Motor neuron (in vitro differentiated cells): ENCODE data around the gene CADM3. TPM values are rescaled to one million over a fixed set of nuclear protein-coding genes. Genes with fewer than 3 reads are reported as not detected.
A peak's percentile ranks its signal among the peaks of the same experiment; 100 is the strongest.

Source experiments
- ATAC-seq, 8 experiments: fragments of 200-7000 bp; cut with Tn5 transposase; replicated peaks in 6 of 8; 2 replicates each; pipeline ENCODE4 v1.8.0; 2021; ENCODE audit warnings: mild to moderate bottlenecking in 8 of 8, moderate library complexity in 8 of 8
- H3K27ac ChIP-seq, 2 donors: fragments of 250-450 bp; sonication (Bioruptor Pico); 2 replicates each; pipeline ENCODE4 v1.9.0; 2021; ENCODE audit warnings: antibody characterized with exemption in 2 of 2, mild to moderate bottlenecking in 2 of 2, moderate library complexity in 1 of 2
- H3K4me1 ChIP-seq, 2 donors: fragments of 250-450 bp; sonication (Bioruptor Pico); replicated peaks in 1 of 2; 2 replicates each; pipeline ENCODE4 v1.6.1; 2021; ENCODE audit warnings: antibody characterized with exemption in 2 of 2, mild to moderate bottlenecking in 2 of 2, moderate library complexity in 1 of 2
- H3K4me3 ChIP-seq, 5 donors: fragments of 250-450 bp; sonication (Bioruptor Pico); 2 replicates each; pipeline ENCODE4 v1.9.0; 2021; ENCODE audit warnings: antibody characterized with exemption in 5 of 5, mild to moderate bottlenecking in 5 of 5, moderate library complexity in 4 of 5
- WGBS, 10 experiments: fragments of 450-650 bp; shearing (Covaris generic); methylation state at CpG; one replicate each; pipeline ENCODE4 v1.0.0; 2022; 5-methylcytosine and 5-hydroxymethylcytosine counted together
- in situ Hi-C, 9 experiments: fragments of 400-800 bp; cut with MboI; loops; one replicate each; pipeline ENCODE4 v1.15.0; 2021; ENCODE audit warnings: low sequenced_read_pairs in 9 of 9, low pct_unique_long_range_greater_than_20kb in 2 of 9; ENCODE audit not compliant: unreplicated experiment in 9 of 9
- total RNA-seq, 8 experiments: library from RNA; unstranded; fragments of 300-600 nt; gene quantifications; 2 replicates each; pipeline versions ENCODE4 v1.2.3 to v1.2.4, GENCODE V29; 2022

Gene CADM3, protein sequence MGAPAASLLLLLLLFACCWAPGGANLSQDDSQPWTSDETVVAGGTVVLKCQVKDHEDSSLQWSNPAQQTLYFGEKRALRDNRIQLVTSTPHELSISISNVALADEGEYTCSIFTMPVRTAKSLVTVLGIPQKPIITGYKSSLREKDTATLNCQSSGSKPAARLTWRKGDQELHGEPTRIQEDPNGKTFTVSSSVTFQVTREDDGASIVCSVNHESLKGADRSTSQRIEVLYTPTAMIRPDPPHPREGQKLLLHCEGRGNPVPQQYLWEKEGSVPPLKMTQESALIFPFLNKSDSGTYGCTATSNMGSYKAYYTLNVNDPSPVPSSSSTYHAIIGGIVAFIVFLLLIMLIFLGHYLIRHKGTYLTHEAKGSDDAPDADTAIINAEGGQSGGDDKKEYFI
- 100 to 1,000 TPM in 5 of 8 experiments, 1 to 10 TPM in 1, under 1 TPM in 2; 0.14 to 221 (median 110) TPM for total RNA-seq

DNA sequence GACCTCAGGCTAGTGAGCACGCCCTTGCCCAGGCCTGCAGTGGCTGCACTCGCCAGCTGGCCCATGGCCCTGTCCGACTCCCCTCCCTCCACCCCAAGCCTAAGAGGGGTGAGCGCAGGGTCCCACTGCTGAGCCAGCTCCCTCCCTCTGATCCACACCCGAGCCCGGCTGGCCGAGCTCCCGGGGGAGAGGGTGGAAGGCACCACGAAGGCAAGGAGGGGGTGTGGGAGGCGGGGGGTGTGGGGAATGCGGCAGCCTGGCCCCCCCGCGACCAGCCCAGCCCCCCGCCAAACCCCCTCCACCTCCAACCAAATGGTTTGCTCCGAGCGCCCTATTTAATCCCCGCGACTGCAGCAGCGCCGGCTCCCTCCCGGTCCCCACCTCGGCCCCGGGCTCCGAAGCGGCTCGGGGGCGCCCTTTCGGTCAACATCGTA, at the start of gene CADM3:
TSS of gene CADM3 (plus strand) at position 362 of the 434 bp plus-strand sequence. CDS start 151 bp downstream, outside the sequence.
- 11% methylated on average over 6 of the region's 29 CpGs; no CpG with 5 or more reads in 9 of the 10 experiments for WGBS, 10 experiments
- peak in 7 of 8 experiments; percentile 17 to 77 (median 73) for ATAC-seq
- in situ Hi-C loops: no loop called here

DNA sequence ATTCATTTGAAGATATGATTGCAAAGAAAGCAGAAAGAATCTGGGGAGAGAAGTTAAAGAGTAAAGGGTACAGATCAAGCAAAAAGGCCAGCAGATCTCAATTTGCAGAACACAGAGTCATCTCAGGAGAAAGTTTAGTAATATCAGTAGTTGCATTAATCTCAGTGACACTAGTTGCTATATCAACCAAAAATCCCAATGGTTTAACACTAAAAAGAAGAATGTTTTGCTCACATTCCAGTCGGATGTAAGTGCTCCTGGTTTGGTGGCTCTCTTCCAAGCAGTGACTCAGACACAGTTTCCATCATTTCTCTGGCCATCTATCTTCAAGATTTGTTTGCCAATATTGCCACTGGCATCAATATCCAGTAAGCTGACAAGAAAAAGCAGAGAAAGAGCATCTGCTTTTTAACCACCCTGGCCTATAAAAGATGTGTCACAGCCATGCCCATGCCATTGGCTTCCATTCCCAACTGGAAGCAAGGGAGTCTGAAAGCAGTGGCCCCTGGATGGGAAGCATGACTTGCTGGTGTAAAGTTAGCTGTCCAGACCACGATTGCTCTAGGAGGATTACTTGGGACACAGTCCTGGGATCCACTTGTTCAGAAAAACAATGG, 49.3 kb upstream of the CADM3 start:
- peaks cover 0 to 6% of the 10 kb centered on the region in 2 donors for H3K4me1 ChIP-seq
- no peak overlapping the region for H3K4me3 ChIP-seq
- no peak overlapping the region for H3K27ac ChIP-seq
- in situ Hi-C loops: no loop called here
- peak in 1 of 8 experiments; percentile 28 for ATAC-seq
- 0 to 100% (median 60%) methylated on average over 1 to 2 of the region's 2 CpGs; no CpG with 5 or more reads in 1 of the 10 experiments for WGBS, 10 experiments

More for the DNA sequence above, at the start of gene CADM3:
- Histone ChIP-seq H3K4me3 (peak within 1 kb of the TSS; percentile 58 to 97 (median 93)), H3K27ac (peak within 1 kb of the TSS; percentile 76 to 91), H3K4me1 (peaks cover 13 to 16% of the 10 kb centered on the region in 2 donors)

DNA sequence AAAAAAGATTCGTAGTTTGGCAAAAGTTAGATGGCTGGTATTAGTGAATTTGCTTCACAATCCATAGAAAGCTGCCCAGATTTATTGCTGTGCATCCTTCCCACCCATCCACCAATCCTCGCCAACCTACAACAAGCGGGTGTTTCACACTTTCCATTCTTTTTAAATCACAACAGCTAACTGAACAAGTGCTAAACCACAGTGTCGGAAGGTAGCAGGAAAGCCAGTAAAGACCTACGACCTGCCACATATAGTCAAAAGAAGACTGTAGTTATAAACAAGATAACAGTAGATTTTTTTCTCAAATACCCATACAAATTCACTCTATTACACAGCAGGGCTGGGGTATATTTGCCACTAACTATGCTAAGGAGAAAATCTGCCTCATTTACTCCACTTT, 47.8 kb upstream of the CADM3 start:
- H3K4me3 ChIP-seq: no peak overlapping the region
- no peak for ATAC-seq
- H3K4me1 ChIP-seq: peaks cover 0 to 6% of the 10 kb centered on the region in 2 donors
- WGBS, 10 experiments: 42 to 100% (median 75%) methylated on average over 1 to 5 of the region's 5 CpGs
- in situ Hi-C loops: no loop called here
- no peak overlapping the region for H3K27ac ChIP-seq

DNA sequence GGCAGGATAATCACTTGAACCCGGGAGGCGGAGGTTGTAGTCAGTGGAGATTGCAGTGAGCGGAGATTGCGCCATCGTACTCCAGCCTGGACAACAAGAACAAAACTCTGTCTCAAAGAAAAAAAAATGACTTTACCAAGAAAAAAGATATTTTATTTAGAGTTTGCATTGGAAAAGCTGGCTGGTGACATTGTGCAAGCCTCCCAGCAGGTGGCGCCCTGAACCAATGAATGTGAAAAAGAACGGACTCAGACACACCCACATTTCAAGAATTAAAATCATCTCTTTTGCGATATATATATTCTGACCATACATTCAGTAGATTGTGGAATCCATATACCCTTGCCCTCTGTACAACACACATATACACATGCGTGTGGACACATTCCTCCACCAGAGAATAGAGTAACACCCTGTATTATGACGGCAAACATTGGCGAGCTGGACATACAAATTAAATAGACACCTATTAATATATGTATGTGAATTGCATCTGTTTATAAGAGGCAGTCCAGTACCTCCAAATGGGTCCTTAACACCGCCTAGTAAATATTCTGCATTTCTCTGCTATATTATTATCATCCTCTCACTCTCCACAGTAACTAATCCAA, 39.0 kb upstream of the CADM3 start:
- ATAC-seq: peak in 6 of 8 experiments; percentile 26 to 56 (median 52)
- WGBS, 10 experiments: 0 to 86% (median 57%) methylated on average over 3 to 12 of the region's 12 CpGs
- in situ Hi-C loops: loop anchor here in 1 of 9 experiments (25.0 kb wide), 2 partner anchors 655 to 880 kb away; partner anchors contain the start of gene DUSP23
- Histone ChIP-seq H3K27ac (no peak overlapping the region), H3K4me1 (no peaks in the 10 kb centered on the region), H3K4me3 (no peak overlapping the region)

DNA sequence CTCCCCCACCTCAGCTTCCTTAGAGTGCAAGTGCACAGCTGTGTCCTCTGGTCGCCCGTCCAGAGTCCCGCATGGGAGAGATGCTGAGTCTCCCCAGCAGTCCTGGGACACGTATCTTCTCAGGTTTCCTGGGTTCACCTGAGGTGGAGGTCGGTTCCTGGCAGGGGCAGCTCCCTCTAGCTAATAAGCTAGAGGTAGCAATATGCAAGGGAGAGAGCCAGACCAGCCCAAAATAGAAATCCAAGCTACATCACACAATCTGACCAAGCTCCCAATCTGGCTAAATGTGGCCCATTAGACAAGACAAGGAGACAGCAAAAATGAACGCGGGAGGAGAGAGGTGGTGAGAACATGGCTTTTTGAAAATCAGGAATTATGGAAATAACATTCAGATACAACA, 30.9 kb upstream of the CADM3 start:
- no peak overlapping the region for H3K27ac ChIP-seq
- in situ Hi-C loops: loop anchor here in 1 of 9 experiments (25.0 kb wide), 2 partner anchors 647 to 872 kb away; partner anchors contain the start of gene DUSP23
- no peak overlapping the region for H3K4me3 ChIP-seq
- H3K4me1 ChIP-seq: peaks cover 9 to 20% of the 10 kb centered on the region in 2 donors
- 73 to 90% (median 88%) methylated on average over 2 to 7 of the region's 7 CpGs; no CpG with 5 or more reads in 4 of the 10 experiments for WGBS, 10 experiments
- no peak for ATAC-seq

DNA sequence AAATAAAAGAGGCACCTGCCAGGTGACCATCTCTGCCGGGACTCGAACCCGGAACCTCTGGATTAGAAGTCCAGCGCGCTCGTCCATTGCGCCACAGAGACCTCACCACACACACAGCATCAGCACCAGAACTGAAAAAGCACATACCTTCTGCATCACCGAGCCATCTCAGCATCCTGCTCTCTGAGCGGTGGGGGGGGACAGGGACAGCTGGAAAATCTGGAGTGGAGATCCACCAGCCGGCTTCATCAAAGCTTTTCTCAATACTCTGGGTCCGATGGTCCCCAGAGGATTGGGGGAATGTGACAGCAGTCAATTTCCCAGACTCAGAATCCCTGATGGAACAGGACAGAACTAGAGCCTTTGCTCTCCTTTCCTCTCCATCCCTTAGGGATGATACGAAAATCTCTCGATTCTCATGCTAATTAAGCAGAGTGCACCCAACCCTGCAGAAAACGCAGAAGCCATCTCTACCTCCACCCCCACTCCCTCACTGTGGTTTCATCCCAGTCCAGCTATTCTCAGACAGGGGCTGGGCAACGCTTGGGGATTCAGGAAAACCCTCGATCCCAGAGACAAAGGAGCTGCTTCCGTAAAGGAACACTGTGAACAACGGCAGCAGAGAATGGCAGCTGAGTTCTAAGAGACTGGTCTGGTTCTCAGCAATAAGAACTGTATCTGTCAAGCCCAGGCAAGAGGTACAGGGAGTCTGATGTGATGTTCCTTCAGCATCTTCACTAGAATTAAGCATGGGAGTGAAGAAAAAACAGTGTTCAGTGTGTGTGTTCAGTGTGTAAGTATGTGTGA, 29.6 kb upstream of the CADM3 start:
- peaks cover 9 to 20% of the 10 kb centered on the region in 2 donors for H3K4me1 ChIP-seq
- peak overlapping the region; percentile 34 to 48 (median 43) for H3K4me3 ChIP-seq
- peak in 6 of 8 experiments; percentile 18 to 93 (median 90) for ATAC-seq
- H3K27ac ChIP-seq: peak overlapping the region; percentile 70 to 84
- 0 to 84% (median 15%) methylated on average over 1 to 11 of the region's 18 CpGs; no CpG with 5 or more reads in 2 of the 10 experiments for WGBS, 10 experiments
- in situ Hi-C loops: loop anchor here in 1 of 9 experiments (25.0 kb wide), 2 partner anchors 646 to 871 kb away; partner anchors contain the start of gene DUSP23

DNA sequence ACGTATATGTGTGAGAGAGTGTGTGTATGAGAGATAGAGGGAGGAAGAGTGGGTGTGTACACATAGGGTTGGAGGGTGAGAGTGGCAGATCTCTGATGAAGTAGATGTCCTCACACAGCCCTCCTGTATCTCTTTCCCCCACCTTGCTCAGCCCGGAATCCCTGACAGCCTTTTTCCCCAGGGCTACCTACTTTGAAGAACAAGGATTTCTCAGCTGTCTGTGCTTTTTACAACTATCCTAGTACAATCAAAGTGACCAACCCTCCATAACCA, 29.1 kb upstream of the CADM3 start:
- peak overlapping the region; percentile 34 to 48 (median 43) for H3K4me3 ChIP-seq
- in situ Hi-C loops: loop anchor here in 1 of 9 experiments (25.0 kb wide), 2 partner anchors 645 to 870 kb away; partner anchors contain the start of gene DUSP23

DNA sequence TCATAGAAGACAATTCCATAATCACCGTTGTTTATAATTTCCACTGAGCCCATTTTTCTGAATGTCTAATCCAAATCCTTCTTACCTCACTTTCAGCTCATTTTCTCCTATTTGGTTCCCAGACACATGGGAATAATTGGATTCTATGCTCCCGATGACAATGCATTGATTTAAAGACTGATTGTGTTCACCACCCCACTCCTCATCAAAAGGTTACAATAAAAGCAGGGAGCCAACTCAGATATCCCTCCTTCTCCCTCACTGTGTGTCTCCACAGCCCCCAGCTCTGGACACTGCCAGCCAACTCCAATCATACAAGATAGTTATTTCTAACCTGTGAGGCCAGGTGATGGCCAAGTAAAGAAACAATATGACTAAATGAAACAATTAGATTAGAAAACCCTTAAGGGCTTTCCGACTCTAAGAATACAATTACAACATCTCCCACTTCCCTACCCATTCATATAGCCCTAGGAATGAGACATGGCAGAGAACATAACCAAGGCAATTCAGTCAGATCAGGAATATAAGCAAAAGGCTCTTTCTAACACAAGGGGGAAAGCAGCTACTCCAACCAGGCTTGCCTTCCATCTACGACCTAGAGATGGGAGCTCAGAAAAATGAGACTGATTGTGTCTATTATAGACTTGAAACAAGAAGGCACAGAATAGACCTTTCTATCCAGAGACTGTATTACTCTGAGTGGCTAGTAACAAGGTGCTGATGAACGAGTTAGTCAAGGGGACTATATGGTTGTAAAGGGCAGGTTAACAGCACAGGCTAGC, 28.5 kb upstream of the CADM3 start:
- ATAC-seq: no peak
- Histone ChIP-seq H3K4me1 (peaks cover 9 to 20% of the 10 kb centered on the region in 2 donors), H3K27ac (peak overlapping the region; percentile 70 to 84), H3K4me3 (peak overlapping the region; percentile 34 to 48 (median 43))
- WGBS, 10 experiments: 10 to 71% (median 49%) methylated on average over 1 to 5 of the region's 5 CpGs; no CpG with 5 or more reads in 2 of the 10 experiments
- in situ Hi-C loops: loop anchor here in 1 of 9 experiments (25.0 kb wide), 2 partner anchors 644 to 869 kb away; partner anchors contain the start of gene DUSP23

More for the DNA sequence above, 29.1 kb upstream of the CADM3 start:
- Histone ChIP-seq H3K4me1 (peaks cover 9 to 20% of the 10 kb centered on the region in 2 donors), H3K27ac (peak overlapping the region; percentile 70 to 84)
- 0 to 92% (median 43%) methylated on average over 1 to 2 of the region's 2 CpGs; no CpG with 5 or more reads in 3 of the 10 experiments for WGBS, 10 experiments
- peak in 5 of 8 experiments; percentile 51 to 60 (median 58) for ATAC-seq

DNA sequence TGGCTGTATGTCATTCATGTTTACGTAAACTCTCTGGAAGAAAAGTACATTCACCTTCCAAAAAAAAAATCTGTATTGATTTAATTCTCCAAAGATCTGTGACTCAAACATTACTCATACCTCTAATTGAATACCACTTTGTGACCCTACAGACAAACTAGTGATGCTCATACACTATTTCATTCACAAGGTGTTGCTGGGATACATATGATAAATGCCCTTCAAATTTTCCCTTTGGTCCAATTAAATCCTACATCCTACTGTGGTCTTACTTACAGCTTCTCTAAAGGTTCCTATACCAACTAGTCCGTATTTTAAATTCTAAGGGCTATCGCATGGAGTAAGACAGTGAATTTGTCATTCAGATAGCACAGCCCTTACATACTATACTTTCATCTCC, 26.8 kb upstream of the CADM3 start:
- peaks cover 9 to 20% of the 10 kb centered on the region in 2 donors for H3K4me1 ChIP-seq
- in situ Hi-C loops: loop anchor here in 1 of 9 experiments (25.0 kb wide), 2 partner anchors 643 to 868 kb away; partner anchors contain the start of gene DUSP23
- H3K4me3 ChIP-seq: no peak overlapping the region
- 51 to 100% (median 85%) methylated on average over 1 to 3 of the region's 3 CpGs for WGBS, 10 experiments
- H3K27ac ChIP-seq: no peak overlapping the region
- ATAC-seq: no peak

DNA sequence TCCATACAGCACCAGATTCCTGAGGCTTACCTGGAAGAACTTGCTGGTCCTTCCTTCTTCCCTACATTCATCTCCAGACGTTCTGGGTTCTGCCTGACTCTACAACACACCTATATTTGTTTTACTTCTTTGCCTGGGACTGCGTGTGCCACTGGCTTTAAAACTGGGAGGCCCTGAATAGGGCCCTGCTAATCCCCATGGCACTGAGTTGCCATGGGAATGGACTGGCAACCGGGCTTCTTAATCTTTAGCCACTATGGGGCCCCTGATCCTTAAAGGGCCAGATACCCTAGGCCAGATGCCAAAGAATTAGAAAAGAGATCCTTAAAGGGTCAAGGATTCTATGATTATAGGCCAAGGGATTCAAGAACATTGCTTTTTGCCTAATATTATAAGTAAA, 24.4 kb upstream of the CADM3 start:
- ATAC-seq: peak in 1 of 8 experiments; percentile 55
- in situ Hi-C loops: loop anchor here in 1 of 9 experiments (25.0 kb wide), 2 partner anchors 640 to 865 kb away; partner anchors contain the start of gene DUSP23
- WGBS, 10 experiments: 0 to 80% (median 47%) methylated on average over 1 to 3 of the region's 3 CpGs; no CpG with 5 or more reads in 2 of the 10 experiments
- Histone ChIP-seq H3K4me3 (no peak overlapping the region), H3K27ac (no peak overlapping the region), H3K4me1 (peaks cover 9 to 14% of the 10 kb centered on the region in 2 donors)

DNA sequence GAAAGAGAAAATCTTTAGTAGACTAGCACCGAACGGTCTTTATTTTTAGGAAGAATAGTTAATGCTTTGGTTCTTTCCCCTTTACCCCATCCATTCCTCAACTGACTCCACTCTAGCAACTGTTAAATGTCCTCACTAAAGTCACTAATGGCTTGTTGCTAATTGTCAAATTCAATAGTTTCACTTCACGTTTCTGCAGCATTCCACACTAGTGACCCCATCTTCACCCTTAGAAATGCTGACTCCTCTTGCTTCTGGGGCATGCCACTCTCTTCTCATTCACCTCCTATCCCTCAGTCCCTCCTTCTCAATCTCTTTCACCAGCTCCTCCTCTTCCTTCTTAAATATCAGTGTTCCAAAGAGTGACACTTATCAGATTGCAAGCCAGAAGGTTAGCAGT, 19.4 kb upstream of the CADM3 start:
- H3K4me3 ChIP-seq: no peak overlapping the region
- no peak for ATAC-seq
- H3K27ac ChIP-seq: no peak overlapping the region
- in situ Hi-C loops: loop anchor here in 1 of 9 experiments (10.0 kb wide), 1 partner anchor 63 kb away; no protein-coding TSS in a partner anchor
- 0 to 85% (median 67%) methylated on average over 1 to 3 of the region's 3 CpGs for WGBS, 10 experiments
- no peaks in the 10 kb centered on the region for H3K4me1 ChIP-seq
